Transverse colon (tissue), 4 donors: Measurements from ENCODE around the gene SNTG2. TPM values are rescaled to one million over a fixed set of nuclear protein-coding genes. Genes with fewer than 3 reads are reported as not detected.

Experiments used
- DNase-seq: peaks from one replicate; pipeline ENCODE4 v3.0.0-alpha.2; 2019
- H3K27ac ChIP-seq, 4 donors: fragments of 200-600 bp; sonication (generic); 2 replicates each; pipeline ENCODE4 v1.5.1; 2016 to 2018; ENCODE audit warnings: inconsistent platforms in 4 of 4
- H3K27me3 ChIP-seq: fragments of 200-600 bp; sonication (generic); 2 replicates; pipeline ENCODE4 v1.5.1; 2017; ENCODE audit warnings: inconsistent platforms
- H3K36me3 ChIP-seq, 4 donors: fragments of 200-600 bp; sonication (generic); 2 replicates each; pipeline ENCODE4 v1.5.1; 2017 to 2019; ENCODE audit warnings: inconsistent platforms in 4 of 4
- H3K4me1 ChIP-seq, 4 donors: fragments of 200-600 bp; sonication (generic); 2 replicates each; pipeline ENCODE4 v1.5.1; 2017 to 2020; ENCODE audit warnings: inconsistent platforms in 4 of 4
- H3K4me3 ChIP-seq, 4 donors: fragments of 200-600 bp; sonication (generic); 1 replicate in 1 of 4; 2 replicates in 3 of 4; pipeline versions ENCODE4 v1.5.1 to v1.6.1; 2017 to 2019; ENCODE audit warnings: inconsistent platforms in 4 of 4
- H3K9me3 ChIP-seq, 2 donors: fragments of 200-600 bp; sonication (generic); 2 replicates each; pipeline ENCODE4 v1.5.1; 2017 to 2019; ENCODE audit warnings: inconsistent platforms in 2 of 2
- EP300 ChIP-seq: sonication (generic); formaldehyde crosslinking; IDR thresholded peaks from one replicate; pipeline ENCODE4 v1.6.1; 2017; ENCODE audit warnings: antibody characterized with exemption, low read depth
- POLR2A ChIP-seq: fragments of 450-650 bp; IDR thresholded peaks from one replicate; pipeline ENCODE4 v1.6.1; 2016; ENCODE audit warnings: antibody characterized with exemption, mild to moderate bottlenecking, moderate library complexity
- POLR2AphosphoS5 ChIP-seq, 3 donors: sonication (generic); formaldehyde crosslinking; IDR thresholded peaks; one replicate each; pipeline ENCODE4 v1.6.1; 2016; ENCODE audit warnings: antibody characterized with exemption in 3 of 3
- WGBS, 2 donors: methylation state at CpG; one replicate each; pipeline ENCODE4 v1.1.5; 2018; ENCODE audit warnings: low coverage in 1 of 2; 5-methylcytosine and 5-hydroxymethylcytosine counted together
- in situ Hi-C, 4 donors: fragments of 200-750 bp; cut with MboI; loops; one replicate each; pipeline versions ENCODE4 v1.15.0 to v1.15.1; 2017; ENCODE audit warnings: low sequenced_read_pairs in 3 of 4, low pct_ligation_motif_present in 1 of 4, low pct_unique_long_range_greater_than_20kb in 1 of 4
- intact Hi-C: fragments of 100-400 bp; cut with DNase I; formaldehyde crosslinking; loops from one replicate; pipeline ENCODE4 v1.15.1; 2023; ENCODE audit warnings: low total_unique reads
- total RNA-seq, 4 donors: library from RNA; depleted of rRNA; stranded (reverse); fragments of >200 nt; gene quantifications; one replicate each; pipeline ENCODE4 v1.1.0, GENCODE V29; 2016
- TF ChIP-seq, protein P1 (sequence below), 5 experiments: fragments of 200-600 bp in 3 of 5; fragments of 450-650 bp in 2 of 5; sonication (generic) in 3 of 5; IDR thresholded peaks; 1 replicate in 2 of 5; 2 replicates in 3 of 5; pipeline ENCODE4 v1.5.1; 2016 to 2017; ENCODE audit warnings: antibody characterized with exemption in 5 of 5, inconsistent platforms in 3 of 5, mild to moderate bottlenecking in 2 of 5, moderate library complexity in 1 of 5

Gene SNTG2
- total RNA-seq, 4 donors from 2014 or later: 0.55 to 4.9 (median 1.5) TPM

GRCh38 chr2:1208522-1208921 lies 257.9 kb downstream of the SNTG2 start:
- Histone ChIP-seq H3K27me3 (no peaks in the 10 kb centered on the region), H3K9me3 (peaks cover 0 to under 1% of the 10 kb centered on the region in 2 donors), H3K4me1 (no peaks in the 10 kb centered on the region), H3K27ac (no peak overlapping the region), H3K4me3 (no peak overlapping the region), H3K36me3 (no peaks in the 10 kb centered on the region)
- 77 to 86% methylated on average over 5 to 18 of the region's 18 CpGs for WGBS, 2 donors
- DNase-seq: no peak
- TF ChIP-seq POLR2A: no peak
- TF ChIP-seq POLR2AphosphoS5 (IDR thresholded peaks at IDR 0.05): no peak
- TF ChIP-seq, protein P1, sequence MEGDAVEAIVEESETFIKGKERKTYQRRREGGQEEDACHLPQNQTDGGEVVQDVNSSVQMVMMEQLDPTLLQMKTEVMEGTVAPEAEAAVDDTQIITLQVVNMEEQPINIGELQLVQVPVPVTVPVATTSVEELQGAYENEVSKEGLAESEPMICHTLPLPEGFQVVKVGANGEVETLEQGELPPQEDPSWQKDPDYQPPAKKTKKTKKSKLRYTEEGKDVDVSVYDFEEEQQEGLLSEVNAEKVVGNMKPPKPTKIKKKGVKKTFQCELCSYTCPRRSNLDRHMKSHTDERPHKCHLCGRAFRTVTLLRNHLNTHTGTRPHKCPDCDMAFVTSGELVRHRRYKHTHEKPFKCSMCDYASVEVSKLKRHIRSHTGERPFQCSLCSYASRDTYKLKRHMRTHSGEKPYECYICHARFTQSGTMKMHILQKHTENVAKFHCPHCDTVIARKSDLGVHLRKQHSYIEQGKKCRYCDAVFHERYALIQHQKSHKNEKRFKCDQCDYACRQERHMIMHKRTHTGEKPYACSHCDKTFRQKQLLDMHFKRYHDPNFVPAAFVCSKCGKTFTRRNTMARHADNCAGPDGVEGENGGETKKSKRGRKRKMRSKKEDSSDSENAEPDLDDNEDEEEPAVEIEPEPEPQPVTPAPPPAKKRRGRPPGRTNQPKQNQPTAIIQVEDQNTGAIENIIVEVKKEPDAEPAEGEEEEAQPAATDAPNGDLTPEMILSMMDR (IDR thresholded peaks at IDR 0.05): no peak
- no peak for TF ChIP-seq EP300
- in situ Hi-C loops (no loop called here), intact Hi-C loops (no loop called here)

DNA sequence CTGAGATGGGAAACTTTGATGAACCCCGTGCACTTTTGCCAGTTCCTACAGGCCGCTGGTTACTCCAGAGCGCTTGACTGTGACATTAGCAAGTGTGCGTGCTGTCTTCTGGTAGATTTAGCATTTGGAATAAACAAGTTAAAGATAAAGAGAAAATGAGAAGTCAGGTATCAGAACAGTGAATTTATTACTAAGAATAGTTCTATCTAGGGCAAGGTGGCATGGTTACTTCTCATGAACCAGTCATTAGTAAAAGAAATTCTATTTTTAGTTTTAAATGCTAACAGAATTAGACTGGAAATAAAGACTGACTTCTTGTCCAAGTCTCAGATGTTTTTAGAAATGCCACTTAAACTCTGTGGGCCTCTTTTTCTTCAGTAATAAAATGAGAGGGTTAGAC lies 258.6 kb downstream of the SNTG2 start:
- TF ChIP-seq EP300 (no peak), POLR2A (no peak), POLR2AphosphoS5 (IDR thresholded peaks at IDR 0.05) (no peak)
- TF ChIP-seq, protein P1 (IDR thresholded peaks at IDR 0.05): no peak
- Histone ChIP-seq H3K27ac (no peak overlapping the region), H3K4me3 (no peak overlapping the region), H3K4me1 (no peaks in the 10 kb centered on the region), H3K27me3 (no peaks in the 10 kb centered on the region), H3K9me3 (peaks cover 5 to 8% of the 10 kb centered on the region in 2 donors), H3K36me3 (no peaks in the 10 kb centered on the region)
- in situ Hi-C loops (no loop called here), intact Hi-C loops (no loop called here)
- no peak for DNase-seq
- 81% methylated on average over 4 of the region's 4 CpGs; no CpG with 5 or more reads in 1 of the 2 donors for WGBS, 2 donors

GRCh38 chr2:1209761-1210160 lies 259.1 kb downstream of the SNTG2 start:
- intact Hi-C loops (no loop called here), in situ Hi-C loops (no loop called here)
- no peaks in the 10 kb centered on the region for H3K4me1 ChIP-seq
- H3K27ac ChIP-seq: no peak overlapping the region
- no peaks in the 10 kb centered on the region for H3K27me3 ChIP-seq
- DNase-seq: no peak
- H3K4me3 ChIP-seq: no peak overlapping the region
- peaks cover 5 to 10% of the 10 kb centered on the region in 2 donors for H3K9me3 ChIP-seq
- TF ChIP-seq EP300: no peak
- no peak for TF ChIP-seq POLR2AphosphoS5 (IDR thresholded peaks at IDR 0.05)
- TF ChIP-seq, protein P1 (IDR thresholded peaks at IDR 0.05): no peak
- TF ChIP-seq POLR2A: no peak
- no peaks in the 10 kb centered on the region for H3K36me3 ChIP-seq
- 63 to 73% methylated on average over 3 of the region's 3 CpGs for WGBS, 2 donors

DNA sequence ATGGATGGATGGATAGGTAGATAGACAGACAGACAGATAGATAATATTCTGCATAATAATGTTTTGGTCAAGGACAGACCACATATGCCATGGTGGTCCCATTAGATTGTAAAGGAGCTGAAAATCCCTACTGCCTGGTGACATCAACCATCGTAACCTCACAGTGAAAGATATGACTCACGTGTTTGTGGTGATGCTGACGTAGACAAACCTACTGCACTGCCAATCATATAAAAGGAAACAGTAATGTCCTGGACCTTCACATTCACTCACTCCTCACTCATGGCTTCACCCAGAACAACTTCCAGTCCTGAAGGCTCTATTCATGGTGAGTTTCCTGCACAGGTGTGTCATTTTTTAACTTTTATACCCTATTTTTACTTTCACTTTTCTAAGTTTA lies 259.7 kb downstream of the SNTG2 start:
- Histone ChIP-seq H3K9me3 (peaks cover 5 to 10% of the 10 kb centered on the region in 2 donors), H3K27ac (no peak overlapping the region), H3K4me1 (no peaks in the 10 kb centered on the region), H3K27me3 (no peaks in the 10 kb centered on the region), H3K36me3 (no peaks in the 10 kb centered on the region), H3K4me3 (no peak overlapping the region)
- no peak for TF ChIP-seq POLR2AphosphoS5 (IDR thresholded peaks at IDR 0.05)
- no peak for TF ChIP-seq EP300
- TF ChIP-seq, protein P1 (IDR thresholded peaks at IDR 0.05): no peak
- TF ChIP-seq POLR2A: no peak
- intact Hi-C loops: no loop called here
- DNase-seq: no peak
- in situ Hi-C loops: no loop called here
- 47 to 50% methylated on average over 3 of the region's 3 CpGs for WGBS, 2 donors
